GM19395 (cell line): ENCODE measurements around the gene MTTP.
"Not testable (repeated sequence)": the region's sequence is repeated elsewhere in the genome, so short reads cannot be mapped to it uniquely, and the experiment has no call there.

ENCODE experiments used
- ATAC-seq: cut with Tn5 transposase; IDR thresholded peaks from one replicate; pipeline ENCODE4 v1.9.1; 2021; ENCODE audit warnings: mild to moderate bottlenecking, moderate library complexity; ENCODE audit not compliant: unreplicated experiment

MTTP gene

GRCh38 chr4:99574530-99575324, at the start of gene MTTP:
Gene MTTP (plus strand): TSS chr4:99574824. CDS start chr4:99574910, 86 bp downstream.
- peak; percentile 87 for ATAC-seq

- ATAC-seq: no peak
Measured at GRCh38 chr4:99529228-99529627, 45.4 kb upstream of the MTTP start.

- no peak for ATAC-seq
Measured at GRCh38 chr4:99529956-99530355, 44.7 kb upstream of the MTTP start.

DNA sequence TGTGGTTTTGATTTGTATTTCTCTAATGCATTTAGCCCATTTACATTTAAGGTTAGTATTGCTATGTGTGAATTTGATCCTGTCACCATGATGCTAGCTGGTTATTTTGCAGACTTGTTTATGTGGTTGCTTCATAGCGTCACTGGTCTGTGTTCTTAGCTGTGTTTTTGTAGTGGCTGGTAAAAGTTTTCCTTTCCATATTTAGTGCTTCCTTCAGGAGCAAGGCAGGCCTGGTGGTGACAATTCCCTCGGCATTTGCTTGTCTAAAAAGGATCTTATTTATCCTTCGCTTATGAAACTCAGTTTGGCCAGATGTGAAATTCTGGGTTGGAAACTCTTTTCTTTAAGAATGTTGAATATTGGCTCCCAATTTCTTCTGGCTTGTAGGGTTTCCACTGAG, 39.9 kb upstream of the MTTP start:
- not testable (repeated sequence) for ATAC-seq

DNA sequence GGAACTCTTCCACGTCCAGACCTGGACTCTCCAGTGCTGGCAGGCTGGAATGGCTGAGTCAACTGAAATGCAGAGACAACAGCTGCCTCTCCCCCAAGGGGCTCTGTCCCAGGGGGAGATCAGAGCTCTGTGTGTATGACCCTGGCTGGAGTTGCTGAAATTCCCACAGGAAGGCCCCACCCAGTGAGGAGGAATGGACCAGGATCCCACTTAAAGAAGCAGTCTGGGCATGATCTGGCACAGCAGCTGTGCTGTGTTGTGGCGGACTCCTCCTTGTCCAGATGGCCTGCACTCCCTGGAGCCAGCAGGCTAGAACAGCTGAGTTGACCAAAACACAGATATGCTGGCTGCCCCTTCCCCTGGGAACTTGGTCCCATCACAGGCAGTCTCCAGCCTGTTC, 38.4 kb upstream of the MTTP start:
- ATAC-seq: no peak

DNA sequence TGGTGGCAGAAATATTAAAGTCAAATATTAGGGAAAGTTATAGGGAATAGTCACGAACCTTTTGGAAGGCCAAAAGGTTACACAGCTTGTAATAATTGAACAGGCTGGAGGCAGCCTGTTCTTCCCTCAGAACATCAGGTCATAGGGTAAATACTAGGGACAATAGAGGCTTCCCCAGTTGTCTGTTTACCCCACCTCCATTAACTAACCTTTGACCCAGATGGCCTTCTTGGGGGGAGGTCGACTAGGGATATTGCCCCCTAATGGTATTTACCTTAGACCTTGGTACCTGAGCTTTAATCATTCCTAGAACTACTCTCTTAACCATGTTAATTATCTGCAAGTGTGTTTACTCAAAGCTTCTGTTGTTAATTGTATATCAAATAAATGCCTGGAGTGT, 37.8 kb upstream of the MTTP start:
- no peak for ATAC-seq

DNA sequence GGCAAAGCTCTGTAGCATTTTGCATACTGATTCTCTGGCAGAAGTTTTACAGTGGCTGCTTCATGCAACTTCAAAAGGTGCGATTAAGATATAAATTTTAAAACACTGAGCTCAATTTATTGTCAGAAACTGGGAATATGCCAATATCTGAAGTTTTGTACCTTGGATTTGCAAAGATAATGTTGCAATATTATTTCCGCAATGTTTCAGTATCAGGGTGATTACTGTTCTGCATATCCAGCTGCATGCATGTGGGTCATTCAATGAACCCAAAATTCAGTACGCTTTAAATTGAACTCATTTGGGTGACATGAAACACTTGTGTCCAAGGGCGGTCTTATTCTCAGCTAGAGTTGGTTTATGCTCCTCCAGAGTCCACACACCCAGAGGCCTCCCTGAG, 37.0 kb upstream of the MTTP start:
- ATAC-seq: no peak

- ATAC-seq: no peak
Measured at GRCh38 chr4:99540277-99540939, 34.2 kb upstream of the MTTP start.

DNA sequence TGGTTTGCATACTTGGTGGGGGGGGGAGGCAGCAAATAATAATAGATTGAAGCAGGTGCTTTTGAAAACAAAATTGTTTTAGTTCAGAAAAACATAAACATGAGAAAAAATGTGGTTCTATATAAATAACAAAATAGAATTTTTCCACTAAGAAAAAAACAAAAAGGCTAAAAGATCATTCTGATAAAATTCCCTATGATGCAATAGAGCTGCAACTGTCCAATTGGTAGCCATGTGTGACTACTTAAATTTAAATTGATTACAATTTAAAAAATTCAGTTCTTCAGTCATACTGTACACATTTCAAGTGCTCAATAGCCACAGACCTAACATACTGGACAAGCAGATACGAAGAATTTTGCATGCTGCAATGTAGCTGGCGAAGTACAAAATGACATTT, 21.8 kb upstream of the MTTP start:
- ATAC-seq: no peak

GRCh38 chr4:99563310-99564186, 11.1 kb upstream of the MTTP start, which contains the start of gene TRMT10A:
Gene TRMT10A (minus strand): TSS chr4:99564039. CDS start chr4:99559338, 4,701 bp downstream.
- ATAC-seq: peak; percentile 97

GRCh38 chr4:99564921-99565320, 9.7 kb upstream of the MTTP start:
- ATAC-seq: no peak

- no peak for ATAC-seq
Measured at GRCh38 chr4:99571883-99572282, 2.7 kb upstream of the MTTP start.

GRCh38 chr4:99572527-99573240, 1.9 kb upstream of the MTTP start:
- ATAC-seq: no peak

DNA sequence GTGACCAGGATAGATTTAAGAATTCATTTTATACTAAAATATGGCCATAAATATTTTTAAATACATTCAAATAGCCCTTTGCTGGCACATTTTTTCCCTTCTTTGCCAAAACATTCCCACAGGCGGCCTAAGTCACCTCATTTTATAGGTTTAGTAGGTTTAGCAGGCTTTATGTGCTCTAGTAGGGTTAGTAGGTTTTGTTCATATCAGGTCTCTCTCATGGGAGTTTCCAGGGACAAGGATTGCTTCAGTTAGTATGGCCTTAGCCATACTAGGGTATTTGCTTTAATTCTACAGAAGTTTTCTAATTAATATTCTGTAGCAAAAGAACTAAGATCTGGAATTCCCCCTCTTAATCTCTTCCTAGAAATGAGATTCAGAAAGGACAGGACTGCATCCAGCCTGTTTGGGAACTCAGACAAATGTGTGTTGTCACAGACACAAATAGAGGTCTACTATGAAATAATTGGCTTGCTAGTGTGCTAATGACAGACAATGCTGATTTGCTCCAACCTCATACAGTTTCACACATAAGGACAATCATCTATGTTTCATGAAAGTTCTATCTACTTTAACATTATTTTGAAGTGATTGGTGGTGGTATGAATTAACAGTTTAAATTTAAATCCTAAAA, 772 bp upstream of the MTTP start:
- no peak for ATAC-seq

- ATAC-seq: no peak
Measured at GRCh38 chr4:99578714-99579113, 4.1 kb downstream of the MTTP start.

DNA sequence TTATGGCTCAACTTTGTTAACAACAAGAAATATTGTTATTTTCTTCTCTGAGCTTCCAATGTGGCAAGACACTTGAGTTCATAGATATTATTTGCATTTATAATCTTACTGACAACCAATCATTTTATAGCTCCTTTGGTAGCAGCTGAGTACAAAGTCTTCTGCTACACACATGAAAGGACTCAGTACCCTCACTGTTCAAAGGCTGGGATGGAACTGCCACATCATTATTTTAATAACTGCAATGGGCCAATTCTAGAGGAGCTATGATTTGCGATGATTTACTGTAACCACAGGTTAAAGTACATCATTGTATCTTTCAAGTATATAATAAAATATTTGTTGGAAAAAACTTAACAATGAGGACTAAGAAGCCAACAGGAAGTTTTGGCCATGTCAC, 10.9 kb downstream of the MTTP start:
- ATAC-seq: no peak

DNA sequence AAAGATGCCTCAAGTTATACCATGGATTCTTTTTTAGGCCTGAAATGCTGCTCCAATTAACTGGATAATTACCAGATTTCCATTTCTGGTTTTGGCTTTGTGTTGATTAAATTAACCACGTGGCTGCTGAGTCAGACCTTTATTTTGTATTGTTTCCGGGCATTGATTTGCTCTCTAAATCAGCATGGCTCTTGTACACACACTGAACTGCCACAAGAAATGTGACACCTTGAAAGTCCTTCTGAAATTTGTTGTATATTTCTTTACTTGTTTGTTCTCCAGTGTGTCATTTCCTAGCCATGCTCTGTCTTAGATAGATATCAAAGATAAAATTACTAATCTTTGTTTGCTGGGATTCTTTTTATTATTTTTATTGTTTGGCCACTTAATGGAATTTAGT, 11.7 kb downstream of the MTTP start:
- ATAC-seq: no peak

- no peak for ATAC-seq
Measured at GRCh38 chr4:99586797-99587196, 12.2 kb downstream of the MTTP start.

GRCh38 chr4:99587309-99587708, 12.7 kb downstream of the MTTP start:
- no peak for ATAC-seq

DNA sequence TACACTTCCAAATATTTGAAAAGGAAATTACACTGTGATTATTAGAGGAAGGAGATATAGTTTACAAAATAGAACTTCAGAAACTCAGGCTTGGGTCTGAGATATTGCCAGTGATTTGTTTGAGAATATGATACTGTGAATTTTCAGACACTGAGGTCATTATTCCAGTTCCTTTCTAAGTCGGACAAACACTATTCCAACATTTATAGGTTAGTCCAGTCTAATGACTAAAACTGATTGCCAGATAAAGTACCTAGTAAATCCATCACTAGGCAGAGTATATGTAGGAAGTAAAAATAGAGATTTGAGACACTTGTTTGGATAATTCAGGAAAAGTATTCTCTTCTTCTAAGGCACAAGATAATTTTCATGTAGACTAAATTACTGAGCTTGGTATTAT, 13.2 kb downstream of the MTTP start:
- no peak for ATAC-seq
